Hepatocyte (in vitro differentiated cells): ENCODE measurements around the gene RAET1G. TPM values are rescaled to one million over a fixed set of nuclear protein-coding genes. Genes with fewer than 3 reads are reported as not detected.

Source experiments
- DNase-seq: peaks from one replicate; pipeline ENCODE4 v3.0.0-alpha.2; 2016; ENCODE audit warnings: low spot score
- H2AFZ ChIP-seq: fragments of 200-600 bp; sonication (generic); 2 replicates; pipeline ENCODE4 v1.6.0; 2016; ENCODE audit warnings: antibody characterized with exemption, mild to moderate bottlenecking
- H3K27ac ChIP-seq: fragments of 200-600 bp; sonication (generic); 2 replicates; pipeline ENCODE4 v1.5.1; 2016; ENCODE audit warnings: mild to moderate bottlenecking
- H3K27me3 ChIP-seq: fragments of 200-600 bp; sonication (generic); 2 replicates; pipeline ENCODE4 v1.6.1; 2016
- H3K36me3 ChIP-seq: fragments of 200-600 bp; sonication (generic); replicated peaks from 2 replicates; pipeline ENCODE4 v1.5.1; 2016; ENCODE audit warnings: low read depth; ENCODE audit not compliant: insufficient read depth
- H3K4me1 ChIP-seq: fragments of 200-600 bp; sonication (generic); 2 replicates; pipeline ENCODE4 v1.5.1; 2016; ENCODE audit warnings: mild to moderate bottlenecking, moderate library complexity; ENCODE audit not compliant: insufficient read depth
- H3K4me2 ChIP-seq: fragments of 200-600 bp; sonication (generic); 2 replicates; pipeline ENCODE4 v1.6.0; 2016
- H3K4me3 ChIP-seq: fragments of 200-600 bp; sonication (generic); 2 replicates; pipeline ENCODE4 v1.5.1; 2016; ENCODE audit warnings: mild to moderate bottlenecking
- H3K79me2 ChIP-seq: fragments of 200-600 bp; sonication (generic); 2 replicates; pipeline ENCODE4 v1.6.0; 2017; ENCODE audit warnings: mild to moderate bottlenecking
- H3K9me2 ChIP-seq: fragments of 200-600 bp; sonication (generic); replicated peaks from 2 replicates; pipeline ENCODE4 v1.6.0; 2017; ENCODE audit warnings: mild to moderate bottlenecking; ENCODE audit not compliant: insufficient read depth
- H3K9me3 ChIP-seq: fragments of 200-600 bp; sonication (generic); 2 replicates; pipeline ENCODE4 v1.5.1; 2016; ENCODE audit warnings: low read depth, mild to moderate bottlenecking
- H4K20me1 ChIP-seq: fragments of 200-600 bp; sonication (generic); 2 replicates; pipeline ENCODE4 v1.6.0; 2016; ENCODE audit warnings: mild to moderate bottlenecking; ENCODE audit not compliant: insufficient read depth, poor library complexity, severe bottlenecking
- EZH2 ChIP-seq: fragments of 200-600 bp; sonication (generic); IDR thresholded peaks from 2 replicates; pipeline ENCODE4 v1.6.1; 2016; ENCODE audit warnings: antibody characterized with exemption, mild to moderate bottlenecking, borderline replicate concordance
- EZH2phosphoT487 ChIP-seq: fragments of 200-600 bp; sonication (generic); IDR thresholded peaks from one replicate; pipeline ENCODE4 v1.6.1; 2018; ENCODE audit warnings: antibody characterized with exemption, mild to moderate bottlenecking, low read depth, moderate library complexity; ENCODE audit not compliant: unreplicated experiment, severe bottlenecking
- WGBS: methylation state at CpG from one replicate; pipeline ENCODE4 v1.1.6; 2016; ENCODE audit warnings: low lambda C conversion rate; ENCODE audit errors: missing lambda C conversion rate; 5-methylcytosine and 5-hydroxymethylcytosine counted together
- polyA plus RNA-seq: library from polyadenylated mRNA; unstranded; fragments of >200 nt; fragmentation: Nextera tagmentation; extraction: Ambion mirVana; gene quantifications from 2 replicates; pipeline ENCODE4 v1.2.1, GENCODE V29; 2016
- total RNA-seq: library from RNA; depleted of rRNA; stranded (reverse); fragments of >200 nt; gene quantifications from 2 replicates; pipeline ENCODE4 v1.2.3, GENCODE V29; 2014
- TF ChIP-seq, protein P1 (sequence below): fragments of 200-600 bp; sonication (generic); IDR thresholded peaks from 2 replicates; pipeline ENCODE4 v1.5.1; 2016; ENCODE audit warnings: antibody characterized with exemption, mild to moderate bottlenecking; ENCODE audit not compliant: poor library complexity

Gene RAET1G
- total and polyA plus RNA-seq, 2 experiments from 2014 or later, result 0.31 to 1.5 TPM

DNA sequence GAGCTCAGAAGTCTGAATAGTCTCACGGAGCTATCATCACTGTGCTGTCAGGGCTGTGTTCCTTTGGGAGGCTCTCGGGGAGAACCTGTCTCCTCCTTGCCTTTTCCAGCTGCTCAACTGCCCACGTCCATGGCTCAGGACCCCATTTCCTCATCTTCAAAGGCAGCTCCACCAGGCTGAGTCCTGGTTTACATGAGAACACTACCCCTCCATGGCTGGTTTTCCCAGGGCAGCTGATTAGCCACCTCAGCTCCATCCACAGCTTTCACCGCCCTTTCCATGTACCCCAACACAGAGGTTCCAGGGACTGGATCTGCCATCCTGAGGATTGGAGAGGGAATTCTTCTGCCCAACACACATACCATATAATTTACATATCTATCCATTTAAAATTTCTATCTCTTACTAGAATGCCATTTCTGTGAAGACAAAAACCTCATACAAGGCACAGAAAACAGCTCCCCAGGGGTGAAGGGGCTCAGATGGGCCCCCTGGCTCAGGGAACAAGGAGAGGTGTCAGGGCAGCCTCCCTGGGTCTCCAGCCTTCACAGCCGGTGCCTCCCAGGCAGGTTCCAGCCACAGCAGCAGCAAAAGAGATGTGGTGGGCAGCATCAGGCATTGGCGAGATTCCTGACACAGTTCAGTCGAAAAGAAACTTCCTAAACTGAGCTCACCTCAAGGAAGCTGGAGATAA, 22.8 kb downstream of the RAET1G start:
- no peaks in the 10 kb centered on the region for H3K27me3 ChIP-seq
- H2AFZ ChIP-seq, result no peak overlapping the region
- H3K9me2 ChIP-seq, result no peaks in the 10 kb centered on the region
- no peaks in the 10 kb centered on the region for H3K9me3 ChIP-seq
- no peak overlapping the region for H3K4me2 ChIP-seq
- H3K36me3 ChIP-seq, result no peaks in the 10 kb centered on the region
- H3K4me3 ChIP-seq, result no peak overlapping the region
- no peak for DNase-seq
- no peak overlapping the region for H3K27ac ChIP-seq
- H3K4me1 ChIP-seq, result peaks cover 7% of the 10 kb centered on the region
- no peak for TF ChIP-seq EZH2phosphoT487
- TF ChIP-seq, protein P1, sequence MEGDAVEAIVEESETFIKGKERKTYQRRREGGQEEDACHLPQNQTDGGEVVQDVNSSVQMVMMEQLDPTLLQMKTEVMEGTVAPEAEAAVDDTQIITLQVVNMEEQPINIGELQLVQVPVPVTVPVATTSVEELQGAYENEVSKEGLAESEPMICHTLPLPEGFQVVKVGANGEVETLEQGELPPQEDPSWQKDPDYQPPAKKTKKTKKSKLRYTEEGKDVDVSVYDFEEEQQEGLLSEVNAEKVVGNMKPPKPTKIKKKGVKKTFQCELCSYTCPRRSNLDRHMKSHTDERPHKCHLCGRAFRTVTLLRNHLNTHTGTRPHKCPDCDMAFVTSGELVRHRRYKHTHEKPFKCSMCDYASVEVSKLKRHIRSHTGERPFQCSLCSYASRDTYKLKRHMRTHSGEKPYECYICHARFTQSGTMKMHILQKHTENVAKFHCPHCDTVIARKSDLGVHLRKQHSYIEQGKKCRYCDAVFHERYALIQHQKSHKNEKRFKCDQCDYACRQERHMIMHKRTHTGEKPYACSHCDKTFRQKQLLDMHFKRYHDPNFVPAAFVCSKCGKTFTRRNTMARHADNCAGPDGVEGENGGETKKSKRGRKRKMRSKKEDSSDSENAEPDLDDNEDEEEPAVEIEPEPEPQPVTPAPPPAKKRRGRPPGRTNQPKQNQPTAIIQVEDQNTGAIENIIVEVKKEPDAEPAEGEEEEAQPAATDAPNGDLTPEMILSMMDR, result no peak
- TF ChIP-seq EZH2, result no peak
- 75% methylated on average over 7 of the region's 7 CpGs for WGBS
- no peaks in the 10 kb centered on the region for H3K79me2 ChIP-seq
- no peaks in the 10 kb centered on the region for H4K20me1 ChIP-seq

GRCh38 chr6:149899486-149899885, 23.4 kb downstream of the RAET1G start:
- TF ChIP-seq, protein P1, result no peak
- TF ChIP-seq EZH2phosphoT487 (no peak), EZH2 (no peak)
- no peak overlapping the region for H3K4me2 ChIP-seq

GRCh38 chr6:149898966-149899365, 24.0 kb downstream of the RAET1G start:
- Histone ChIP-seq H3K4me3 (no peak overlapping the region), H3K9me2 (no peaks in the 10 kb centered on the region), H3K4me2 (no peak overlapping the region), H3K79me2 (no peaks in the 10 kb centered on the region), H3K27me3 (no peaks in the 10 kb centered on the region), H3K9me3 (no peaks in the 10 kb centered on the region), H3K36me3 (no peaks in the 10 kb centered on the region), H3K4me1 (peaks cover 7% of the 10 kb centered on the region), H2AFZ (no peak overlapping the region), H4K20me1 (no peaks in the 10 kb centered on the region), H3K27ac (no peak overlapping the region)
- no peak for DNase-seq
- 93% methylated on average over 9 of the region's 9 CpGs for WGBS
- no peak for TF ChIP-seq EZH2
- TF ChIP-seq, protein P1, result no peak
- no peak for TF ChIP-seq EZH2phosphoT487

More at GRCh38 chr6:149899486-149899885, 23.4 kb downstream of the RAET1G start:
- no peaks in the 10 kb centered on the region for H3K27me3 ChIP-seq
- 82% methylated on average over 6 of the region's 6 CpGs for WGBS
- no peaks in the 10 kb centered on the region for H3K79me2 ChIP-seq
- H3K9me2 ChIP-seq, result no peaks in the 10 kb centered on the region
- H3K4me1 ChIP-seq, result peaks cover 7% of the 10 kb centered on the region
- DNase-seq, result no peak
- no peak overlapping the region for H3K4me3 ChIP-seq
- no peak overlapping the region for H3K27ac ChIP-seq
- no peaks in the 10 kb centered on the region for H3K9me3 ChIP-seq
- H4K20me1 ChIP-seq, result no peaks in the 10 kb centered on the region
- no peak overlapping the region for H2AFZ ChIP-seq
- no peaks in the 10 kb centered on the region for H3K36me3 ChIP-seq
